GM10266 (cell line): ENCODE results near the gene PTPRN2.

Source experiments
- DNase-seq: peaks from one replicate; pipeline ENCODE4 v3.0.0; 2012; ENCODE audit errors: extremely low spot score
- CTCF ChIP-seq: IDR thresholded peaks from 2 replicates; pipeline ENCODE4 v1.5.1; 2012; ENCODE audit warnings: mild to moderate bottlenecking, low read depth; ENCODE audit not compliant: control insufficient read depth, insufficient read depth; ENCODE audit errors: missing control alignments

The PTPRN2 gene

DNA sequence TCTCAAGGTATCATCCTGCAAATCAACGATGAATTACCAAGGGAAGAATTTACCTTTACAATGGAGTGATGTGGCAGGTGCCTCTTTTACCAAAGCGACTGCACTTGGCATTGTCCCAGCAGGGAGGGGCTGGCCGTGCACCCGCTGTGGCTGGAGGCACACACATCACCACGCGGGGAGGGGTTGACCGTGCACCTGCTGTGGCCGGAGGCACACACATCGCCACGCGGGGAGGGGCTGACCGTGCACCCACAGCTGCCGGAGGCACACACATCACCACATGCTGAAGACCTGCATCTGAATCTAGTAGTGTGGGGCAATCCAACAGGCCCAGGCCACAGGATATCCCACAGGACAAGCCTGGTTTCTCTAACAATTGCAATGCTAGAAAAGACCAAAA is 757.3 kb downstream of the PTPRN2 start:
- no peak for DNase-seq
- TF ChIP-seq CTCF: no peak

- no peak for TF ChIP-seq CTCF
- DNase-seq: no peak
These were observed 758.1 kb downstream of the PTPRN2 start for GRCh38 chr7:157829491-157829890.

GRCh38 chr7:157828881-157829280 is 758.7 kb downstream of the PTPRN2 start:
- no peak for DNase-seq
- no peak for TF ChIP-seq CTCF

GRCh38 chr7:157828190-157828589 is 759.4 kb downstream of the PTPRN2 start:
- no peak for DNase-seq
- TF ChIP-seq CTCF: no peak

- DNase-seq: no peak
- no peak for TF ChIP-seq CTCF
These were observed 759.8 kb downstream of the PTPRN2 start for GRCh38 chr7:157827863-157828160.

GRCh38 chr7:157827045-157827862 is 760.4 kb downstream of the PTPRN2 start:
- DNase-seq: no peak
- TF ChIP-seq CTCF: no peak

- DNase-seq: no peak
- no peak for TF ChIP-seq CTCF
These were observed 761.1 kb downstream of the PTPRN2 start for GRCh38 chr7:157826566-157826965.
